Stimulated activated CD8-positive, alpha-beta memory T cell treated with anti-CD3 and anti-CD28 coated beads, Interleukin-4, amount 100 ng/mL, for 1 hour (primary cell): ENCODE measurements around the gene PSMG1.
"Not testable (repeated sequence)": the region's sequence is repeated elsewhere in the genome, so short reads cannot be mapped to it uniquely, and the experiment has no call there.

Experiments
- DNase-seq, 2 donors: peaks; one replicate each; pipeline ENCODE4 v3.0.0-alpha.2; 2020; ENCODE audit warnings: low read depth in 2 of 2, low spot score in 1 of 2

Gene PSMG1

GRCh38 chr21:39157241-39157640 is 26.0 kb downstream of the PSMG1 start:
- not testable (repeated sequence) for DNase-seq

GRCh38 chr21:39156024-39156423 is 27.2 kb downstream of the PSMG1 start:
- DNase-seq: no peak

DNA sequence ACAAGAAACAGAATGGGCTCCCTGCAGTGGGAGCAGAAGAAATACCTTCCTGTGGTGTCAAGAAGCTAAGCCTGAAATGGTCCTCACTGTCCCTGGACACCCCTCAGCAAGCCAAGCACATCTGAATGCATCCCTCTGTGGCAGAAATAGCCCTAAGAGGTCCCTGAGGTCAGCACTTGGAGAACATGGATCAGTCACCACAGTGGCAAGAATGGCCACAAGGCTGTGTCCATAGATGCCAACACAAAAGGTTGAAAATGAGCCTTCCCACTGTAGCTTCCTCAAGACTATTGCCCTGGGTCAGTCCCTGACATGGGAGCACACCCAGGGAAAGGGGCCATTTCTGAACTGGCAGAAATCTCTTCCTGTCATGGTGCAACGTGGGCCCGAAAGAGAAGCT is 27.7 kb downstream of the PSMG1 start:
- DNase-seq: no peak

DNA sequence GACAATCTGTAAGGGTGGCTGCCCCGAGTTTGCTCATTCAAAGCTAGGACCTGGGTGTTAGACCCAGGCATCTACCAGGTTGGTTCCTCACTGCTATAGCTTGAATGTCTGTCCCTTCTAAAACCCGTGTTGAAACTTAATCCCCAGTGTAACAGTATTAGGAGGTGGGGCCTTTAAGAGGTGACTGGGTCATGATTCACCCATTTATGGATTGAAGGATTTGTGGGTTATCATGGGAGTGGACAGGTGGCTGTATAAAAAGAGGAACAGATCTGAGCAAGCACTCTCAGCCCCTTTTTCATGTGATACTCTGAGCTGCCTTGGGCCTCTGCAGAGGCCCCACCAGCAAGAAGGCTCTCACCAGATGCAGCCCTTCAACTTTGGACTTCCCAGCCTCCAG is 29.4 kb downstream of the PSMG1 start:
- DNase-seq: no peak

- no peak for DNase-seq
These were observed 29.9 kb downstream of the PSMG1 start for GRCh38 chr21:39153373-39153772.

DNA sequence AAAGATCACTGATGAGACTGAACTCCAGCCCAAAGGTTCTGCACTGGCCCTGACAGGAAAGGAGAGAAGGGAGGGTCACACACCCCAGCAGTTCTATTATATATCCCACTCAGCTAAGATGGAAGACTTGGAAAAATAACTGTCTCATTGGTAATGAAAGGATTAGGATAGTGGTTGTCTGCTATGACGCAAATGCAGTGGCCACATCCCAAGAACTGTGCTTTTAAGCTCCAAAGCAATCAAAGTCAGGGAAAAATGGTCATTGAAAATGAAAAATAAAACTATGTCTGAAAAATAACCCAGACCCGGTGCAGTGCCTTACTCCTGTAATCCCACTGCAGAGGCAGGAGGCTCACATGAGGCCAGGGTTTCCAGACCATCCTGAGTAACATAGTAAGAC is 31.0 kb downstream of the PSMG1 start:
- no peak for DNase-seq

DNA sequence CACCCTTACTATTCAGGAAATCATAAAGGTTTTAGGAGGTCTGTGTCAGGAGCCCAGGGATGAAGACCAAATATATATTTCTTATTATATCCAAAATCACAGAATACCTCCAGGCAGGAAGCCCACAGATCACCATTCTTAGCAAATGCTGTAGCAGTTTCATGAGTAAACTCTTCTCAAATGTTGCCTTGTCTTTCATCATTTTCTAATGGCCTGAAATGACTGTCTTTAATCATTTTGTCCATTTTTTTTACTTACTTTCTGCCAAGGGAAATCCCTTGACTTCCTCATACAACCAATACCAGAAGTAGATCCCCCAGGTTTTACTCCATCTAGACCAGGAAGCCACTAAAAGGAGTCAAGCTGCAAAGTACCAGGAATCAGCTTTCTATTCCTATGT is 32.4 kb downstream of the PSMG1 start:
- DNase-seq: no peak

DNA sequence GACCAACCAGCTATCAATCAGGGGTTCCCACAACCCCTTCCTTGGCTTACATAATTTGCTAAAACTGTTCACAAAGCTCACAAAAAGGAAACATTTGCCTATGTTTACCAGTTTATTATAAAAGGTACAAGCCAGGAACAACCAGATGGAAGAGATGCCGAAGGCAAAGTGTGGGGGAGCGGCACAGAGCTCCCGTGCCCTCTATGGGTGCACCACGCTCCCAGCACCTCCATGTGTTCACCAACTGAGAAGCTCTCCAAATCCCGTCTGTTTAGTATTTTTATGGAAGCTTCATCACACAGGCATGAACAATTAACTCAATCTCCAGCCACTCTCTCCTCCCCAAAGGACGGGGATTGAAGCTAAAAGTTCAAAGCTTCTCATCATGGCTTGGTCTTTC is 32.9 kb downstream of the PSMG1 start:
- DNase-seq: no peak

- DNase-seq: no peak
These were observed 33.4 kb downstream of the PSMG1 start for GRCh38 chr21:39149882-39150281.

GRCh38 chr21:39148975-39149374 is 34.3 kb downstream of the PSMG1 start:
- DNase-seq: no peak

GRCh38 chr21:39144191-39144590 is 39.1 kb downstream of the PSMG1 start:
- no peak for DNase-seq

- no peak for DNase-seq
These were observed 40.3 kb downstream of the PSMG1 start for GRCh38 chr21:39142972-39143371.

- DNase-seq: no peak
These were observed 41.7 kb downstream of the PSMG1 start for GRCh38 chr21:39141502-39141901.

- DNase-seq: no peak
These were observed 45.7 kb downstream of the PSMG1 start for GRCh38 chr21:39137248-39138178.

DNA sequence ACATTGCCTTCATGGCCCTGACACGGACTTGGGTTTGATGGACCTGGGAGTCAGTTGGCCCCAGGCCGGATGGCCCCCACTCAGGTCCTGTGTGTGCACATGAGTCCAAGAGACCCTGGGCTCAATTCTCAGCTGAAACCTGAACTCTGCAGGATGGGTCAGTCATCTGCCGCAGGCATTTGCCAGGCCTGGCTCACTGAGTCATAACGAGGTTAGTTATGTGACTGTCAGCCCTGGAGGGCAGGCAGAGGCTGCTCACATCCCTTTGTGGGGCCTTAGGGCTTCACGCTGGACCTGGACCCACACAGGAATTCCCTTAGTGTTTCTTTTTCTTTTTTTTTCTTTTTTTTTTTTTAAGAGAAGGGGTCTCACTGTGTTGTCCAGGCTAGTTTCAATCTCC is 46.5 kb downstream of the PSMG1 start:
- DNase-seq: no peak

DNA sequence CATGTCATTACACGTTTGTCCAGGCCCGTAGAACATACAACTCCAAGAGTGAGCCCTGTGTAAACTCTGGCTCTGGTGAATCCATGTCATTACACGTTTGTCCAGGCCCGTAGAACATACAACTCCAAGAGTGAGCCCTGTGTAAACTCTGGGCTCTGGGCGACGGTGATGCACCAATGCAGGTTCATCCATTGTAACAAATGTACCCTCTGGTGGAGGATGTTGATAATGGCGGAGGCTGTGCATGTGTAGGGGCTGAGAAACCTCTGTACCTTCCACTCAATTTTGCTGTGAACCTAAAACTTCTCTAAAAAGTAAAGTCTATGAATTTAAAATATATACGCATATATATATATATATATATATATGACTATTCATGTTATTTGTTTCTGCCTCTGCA is 47.1 kb downstream of the PSMG1 start:
- not testable (repeated sequence) for DNase-seq

- no peak for DNase-seq
These were observed 48.9 kb downstream of the PSMG1 start for GRCh38 chr21:39134288-39134810.

GRCh38 chr21:39132248-39132647 is 51.0 kb downstream of the PSMG1 start:
- DNase-seq: no peak

- DNase-seq: no peak
These were observed 51.5 kb downstream of the PSMG1 start for GRCh38 chr21:39131791-39132190.

- no peak for DNase-seq
These were observed 55.7 kb downstream of the PSMG1 start for GRCh38 chr21:39127506-39127905.

DNA sequence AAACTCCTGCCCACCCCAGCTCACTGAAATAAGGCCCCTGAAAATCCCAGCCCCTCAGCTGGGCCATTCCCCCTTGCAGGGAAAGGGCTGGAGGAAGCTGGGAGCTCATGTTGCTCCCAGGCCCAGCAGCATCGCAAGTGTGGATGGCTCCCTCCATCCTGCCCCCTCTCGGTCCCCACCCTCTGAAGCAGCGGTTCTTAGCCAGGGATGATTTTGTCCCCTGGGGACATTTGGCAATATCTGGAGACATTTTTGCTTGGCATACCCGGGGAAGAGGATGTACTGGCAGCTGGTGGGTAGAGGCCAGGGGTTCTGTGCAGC is 56.8 kb downstream of the PSMG1 start:
- no peak for DNase-seq

- DNase-seq: no peak
These were observed 57.3 kb downstream of the PSMG1 start for GRCh38 chr21:39125752-39126485.
